ENCODE data around the gene GPC3. TPM values are rescaled to one million over a fixed set of nuclear protein-coding genes. Genes with fewer than 3 reads are reported as not detected.

The GPC3 gene
- total and polyA plus RNA-seq, 7 donors, result 0.43 to 2.3 (median 1.4) TPM

DNA sequence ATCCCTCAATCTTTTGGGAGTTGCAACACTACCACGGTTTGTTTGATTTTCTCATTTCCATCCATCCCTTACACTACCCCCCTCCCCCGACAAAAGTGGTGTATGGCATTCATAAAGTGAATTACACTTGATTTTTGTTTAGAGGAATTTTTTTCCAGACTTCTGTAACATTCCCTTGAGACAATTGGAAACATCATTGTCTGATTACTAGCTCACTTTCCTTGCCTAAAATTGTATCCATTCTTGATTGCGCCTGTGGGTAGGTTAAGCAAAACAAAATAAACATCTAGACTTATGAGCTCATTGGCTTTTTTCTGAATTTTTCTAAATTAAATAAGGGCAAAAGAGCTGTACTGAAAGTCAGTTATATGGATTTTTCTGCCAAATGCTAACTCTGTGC is 3.5 kb downstream of the GPC3 start:
- Histone ChIP-seq H3K27ac (no peak overlapping the region), H3K4me1 (no peaks in the 10 kb centered on the region), H3K9me3 (no peaks in the 10 kb centered on the region), H3K4me3 (no peak overlapping the region), H3K27me3 (ENCODE audit: insufficient read depth in 3 of 3, low read length in 2 of 3) (peaks cover 0 to 44% (median 0%) of the 10 kb centered on the region in 3 donors), H3K36me3 (ENCODE audit: insufficient read depth in 1 of 2, low read depth in 1 of 2) (no peaks in the 10 kb centered on the region)
- WGBS, 3 donors, result 37 to 56% (median 48%) methylated on average over 3 of the region's 3 CpGs
- ATAC-seq, result no peak
- intact Hi-C loops (cut with DNase I), result no loop called here
- TF ChIP-seq, protein P1, sequence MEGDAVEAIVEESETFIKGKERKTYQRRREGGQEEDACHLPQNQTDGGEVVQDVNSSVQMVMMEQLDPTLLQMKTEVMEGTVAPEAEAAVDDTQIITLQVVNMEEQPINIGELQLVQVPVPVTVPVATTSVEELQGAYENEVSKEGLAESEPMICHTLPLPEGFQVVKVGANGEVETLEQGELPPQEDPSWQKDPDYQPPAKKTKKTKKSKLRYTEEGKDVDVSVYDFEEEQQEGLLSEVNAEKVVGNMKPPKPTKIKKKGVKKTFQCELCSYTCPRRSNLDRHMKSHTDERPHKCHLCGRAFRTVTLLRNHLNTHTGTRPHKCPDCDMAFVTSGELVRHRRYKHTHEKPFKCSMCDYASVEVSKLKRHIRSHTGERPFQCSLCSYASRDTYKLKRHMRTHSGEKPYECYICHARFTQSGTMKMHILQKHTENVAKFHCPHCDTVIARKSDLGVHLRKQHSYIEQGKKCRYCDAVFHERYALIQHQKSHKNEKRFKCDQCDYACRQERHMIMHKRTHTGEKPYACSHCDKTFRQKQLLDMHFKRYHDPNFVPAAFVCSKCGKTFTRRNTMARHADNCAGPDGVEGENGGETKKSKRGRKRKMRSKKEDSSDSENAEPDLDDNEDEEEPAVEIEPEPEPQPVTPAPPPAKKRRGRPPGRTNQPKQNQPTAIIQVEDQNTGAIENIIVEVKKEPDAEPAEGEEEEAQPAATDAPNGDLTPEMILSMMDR (IDR thresholded peaks at IDR 0.05), result no peak
- DNase-seq, result no peak

DNA sequence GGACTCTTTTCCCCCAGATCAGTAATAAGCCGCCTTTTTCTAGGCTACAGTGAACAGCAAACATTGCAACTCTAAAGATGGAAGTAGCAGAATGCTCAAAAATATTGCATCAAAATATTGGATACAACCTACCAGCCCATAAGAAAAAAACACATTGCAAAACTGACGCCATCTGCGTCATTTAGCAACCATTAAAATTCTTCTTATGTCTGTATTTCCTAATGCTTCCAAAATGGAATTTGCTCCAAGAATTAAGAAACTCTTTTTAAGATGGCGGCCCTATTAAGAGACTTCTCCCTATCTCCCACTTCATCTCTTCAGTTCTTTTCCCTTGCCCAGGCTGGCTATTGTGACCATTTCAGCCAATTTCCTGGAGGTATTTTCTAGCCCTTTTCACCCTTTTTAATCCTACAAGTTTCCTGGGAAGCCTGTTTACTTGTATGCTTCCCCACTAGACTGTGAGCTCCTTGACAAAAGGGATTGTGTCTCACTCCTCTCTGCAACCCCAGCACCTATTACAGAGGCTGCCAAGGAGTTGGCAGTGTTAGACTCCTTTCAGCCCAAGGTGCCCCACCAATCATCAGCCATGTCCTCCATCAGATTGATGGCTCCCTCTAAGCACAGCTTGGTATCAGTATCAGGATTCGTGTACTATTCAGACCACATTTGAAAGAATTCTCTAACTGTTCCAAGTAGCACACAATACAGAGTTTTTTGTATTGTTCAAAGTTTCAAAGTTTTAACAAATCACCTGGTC is 4.4 kb downstream of the GPC3 start:
- DNase-seq, result no peak
- H3K4me1 ChIP-seq, result no peaks in the 10 kb centered on the region
- no peaks in the 10 kb centered on the region for H3K9me3 ChIP-seq
- H3K4me3 ChIP-seq, result no peak overlapping the region
- no peak for ATAC-seq
- H3K36me3 ChIP-seq (ENCODE audit: insufficient read depth in 1 of 2, low read depth in 1 of 2), result no peaks in the 10 kb centered on the region
- intact Hi-C loops (cut with DNase I), result no loop called here
- H3K27ac ChIP-seq, result no peak overlapping the region
- H3K27me3 ChIP-seq (ENCODE audit: insufficient read depth in 3 of 3, low read length in 2 of 3), result peaks cover 0 to 35% (median 0%) of the 10 kb centered on the region in 3 donors
- WGBS, 3 donors, result 70 to 81% (median 77%) methylated on average over 5 of the region's 5 CpGs
- TF ChIP-seq, protein P1 (IDR thresholded peaks at IDR 0.05), result no peak

DNA sequence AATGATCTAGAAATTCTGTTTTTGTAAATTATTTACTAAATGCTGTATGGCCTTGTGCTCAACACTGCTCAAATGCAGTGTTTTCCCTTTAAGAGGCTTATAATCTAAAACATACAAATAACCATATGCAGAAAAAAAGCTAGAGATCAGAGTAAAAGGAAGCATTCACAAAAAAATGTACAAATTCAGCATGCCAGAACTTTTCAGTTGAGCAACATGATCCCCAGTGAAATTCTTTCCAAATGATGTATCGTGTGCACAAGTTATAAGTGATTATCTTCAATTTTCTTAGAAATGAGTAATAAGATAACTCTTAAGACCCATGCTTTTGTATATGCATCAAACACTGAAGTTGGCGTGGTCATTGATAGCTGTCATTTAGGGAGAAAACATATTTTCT is 5.0 kb downstream of the GPC3 start:
- WGBS, 3 donors, result 59 to 75% (median 67%) methylated on average over 2 of the region's 2 CpGs
- H3K4me3 ChIP-seq, result no peak overlapping the region
- no peaks in the 10 kb centered on the region for H3K4me1 ChIP-seq
- TF ChIP-seq, protein P1 (IDR thresholded peaks at IDR 0.05), result no peak
- H3K36me3 ChIP-seq (ENCODE audit: insufficient read depth in 1 of 2, low read depth in 1 of 2), result no peaks in the 10 kb centered on the region
- no peak overlapping the region for H3K27ac ChIP-seq
- no peaks in the 10 kb centered on the region for H3K9me3 ChIP-seq
- peaks cover 0 to 32% (median 0%) of the 10 kb centered on the region in 3 donors for H3K27me3 ChIP-seq (ENCODE audit: insufficient read depth in 3 of 3, low read length in 2 of 3)
- intact Hi-C loops (cut with DNase I), result no loop called here
- ATAC-seq (no peak), DNase-seq (no peak)

DNA sequence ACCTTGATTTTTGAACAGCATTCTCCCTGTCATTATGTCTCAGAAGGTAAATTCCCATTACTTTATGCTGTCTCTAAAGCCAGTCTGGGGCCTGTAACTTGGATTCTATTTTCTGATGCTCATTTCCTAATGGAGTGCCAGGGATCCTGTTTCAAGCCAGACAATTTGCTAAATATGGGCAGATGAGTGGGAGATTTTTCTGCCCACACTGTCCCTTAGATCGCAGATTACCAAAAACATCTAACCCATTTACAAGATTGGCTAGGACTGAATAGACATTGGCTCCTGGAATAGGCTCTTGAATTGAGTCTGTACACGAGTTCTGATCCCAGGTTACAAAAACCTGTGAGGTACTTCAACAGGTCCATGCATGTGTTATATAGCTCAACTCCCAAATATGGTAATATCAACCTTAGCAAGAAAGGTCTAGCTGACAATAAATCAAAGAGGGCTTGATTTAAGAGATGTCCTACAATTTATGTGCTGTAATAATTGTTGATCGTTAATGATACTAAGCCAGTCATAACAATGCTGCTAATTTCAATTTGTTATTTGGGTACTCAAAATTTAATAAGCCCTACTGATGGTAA is 5.7 kb downstream of the GPC3 start:
- no peaks in the 10 kb centered on the region for H3K9me3 ChIP-seq
- no peak for ATAC-seq

More for the DNA sequence above, 5.7 kb downstream of the GPC3 start:
- H3K4me1 ChIP-seq, result no peaks in the 10 kb centered on the region
- intact Hi-C loops (cut with DNase I), result no loop called here
- H3K27ac ChIP-seq, result no peak overlapping the region
- DNase-seq, result no peak
- peaks cover 0 to 32% (median 0%) of the 10 kb centered on the region in 3 donors for H3K27me3 ChIP-seq (ENCODE audit: insufficient read depth in 3 of 3, low read length in 2 of 3)
- H3K36me3 ChIP-seq (ENCODE audit: insufficient read depth in 1 of 2, low read depth in 1 of 2), result no peaks in the 10 kb centered on the region
- no peak overlapping the region for H3K4me3 ChIP-seq
- TF ChIP-seq, protein P1 (IDR thresholded peaks at IDR 0.05), result no peak
- 50 to 52% (median 50%) methylated on average over 3 of the region's 3 CpGs for WGBS, 3 donors
